ENCODE results near the gene RING1. TPM values are rescaled to one million over a fixed set of nuclear protein-coding genes. Genes with fewer than 3 reads are reported as not detected.
A peak's percentile ranks its signal among the peaks of the same experiment; 100 is the strongest.

The RING1 gene
- total RNA-seq, 6 experiments from 2014 or later = 43.4 to 55.1 (median 52.1) TPM

GRCh38 chr6:33205191-33206026 lies 2.9 kb upstream of the RING1 start:
- Mint-ChIP-seq H3K36me3 (ENCODE audit: low read depth) (peaks cover 59% of the 10 kb centered on the region), H3K4me1 (ENCODE audit: low read depth) (peaks cover 65% of the 10 kb centered on the region), H3K27me3 (ENCODE audit: insufficient read depth) (peaks cover 8% of the 10 kb centered on the region), H3K9me3 (no peaks in the 10 kb centered on the region), H3K27ac (peak overlapping the region; percentile 97), H3K4me3 (peak overlapping the region; percentile 81)
- DNase-seq = peak; percentile 52
- TF ChIP-seq CTCF (IDR thresholded peaks at IDR 0.05) = peak; percentile 59

DNA sequence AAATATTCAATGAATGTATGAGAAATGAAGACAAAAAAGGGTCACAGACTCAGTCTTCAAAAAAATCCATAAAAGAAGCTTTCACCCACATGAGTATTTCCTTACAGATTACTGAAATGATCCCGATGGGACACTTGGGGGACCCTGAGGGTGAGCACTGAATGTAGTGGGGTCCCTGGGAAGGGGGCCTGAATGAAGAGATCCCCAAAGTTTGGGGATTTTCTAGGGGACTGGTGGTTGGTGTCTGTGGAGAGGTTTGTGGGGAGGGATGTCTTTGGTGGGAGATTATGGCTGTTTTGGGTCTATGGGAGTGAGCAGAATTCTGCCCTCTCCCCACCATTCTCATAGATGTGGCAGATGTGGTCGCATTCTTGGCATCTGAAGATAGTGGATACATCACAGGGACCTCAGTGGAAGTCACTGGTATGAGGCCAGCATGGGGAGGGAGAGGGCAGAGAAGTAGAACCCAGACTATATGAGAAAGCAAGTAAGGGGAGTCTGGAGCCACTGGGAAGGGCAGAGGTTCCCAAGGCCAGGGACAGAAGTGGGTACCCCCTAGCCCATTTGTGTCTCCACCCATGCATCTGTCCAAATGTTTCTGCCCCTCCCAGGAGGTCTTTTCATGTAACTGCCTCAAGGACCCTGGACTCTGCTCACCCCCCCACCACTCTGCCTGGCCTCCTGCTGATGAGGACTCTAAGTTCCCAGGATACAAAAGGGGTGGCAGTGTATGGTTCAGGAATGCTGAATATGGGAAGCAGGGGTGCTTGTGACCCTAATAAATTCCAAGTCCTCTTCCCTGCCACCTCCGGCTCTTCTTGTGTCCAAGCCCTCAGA lies 2.1 kb upstream of the RING1 start:
- peak overlapping the region; percentile 97 for H3K27ac Mint-ChIP-seq
- no peaks in the 10 kb centered on the region for H3K9me3 Mint-ChIP-seq
- no peak for TF ChIP-seq CTCF (IDR thresholded peaks at IDR 0.05)
- H3K4me3 Mint-ChIP-seq = peak overlapping the region; percentile 81
- peaks cover 65% of the 10 kb centered on the region for H3K4me1 Mint-ChIP-seq (ENCODE audit: low read depth)
- peaks cover 8% of the 10 kb centered on the region for H3K27me3 Mint-ChIP-seq (ENCODE audit: insufficient read depth)
- DNase-seq = peak; percentile 23
- peaks cover 56% of the 10 kb centered on the region for H3K36me3 Mint-ChIP-seq (ENCODE audit: low read depth)

- Mint-ChIP-seq H3K4me3 (peak overlapping the region; percentile 91), H3K27me3 (ENCODE audit: insufficient read depth) (peaks cover 8% of the 10 kb centered on the region), H3K9me3 (no peaks in the 10 kb centered on the region), H3K36me3 (ENCODE audit: low read depth) (peaks cover 48% of the 10 kb centered on the region), H3K4me1 (ENCODE audit: low read depth) (peaks cover 59% of the 10 kb centered on the region), H3K27ac (peak overlapping the region; percentile 97)
- DNase-seq = no peak
- TF ChIP-seq CTCF (IDR thresholded peaks at IDR 0.05) = no peak
These were observed 1.3 kb upstream of the RING1 start for GRCh38 chr6:33206864-33207551.

DNA sequence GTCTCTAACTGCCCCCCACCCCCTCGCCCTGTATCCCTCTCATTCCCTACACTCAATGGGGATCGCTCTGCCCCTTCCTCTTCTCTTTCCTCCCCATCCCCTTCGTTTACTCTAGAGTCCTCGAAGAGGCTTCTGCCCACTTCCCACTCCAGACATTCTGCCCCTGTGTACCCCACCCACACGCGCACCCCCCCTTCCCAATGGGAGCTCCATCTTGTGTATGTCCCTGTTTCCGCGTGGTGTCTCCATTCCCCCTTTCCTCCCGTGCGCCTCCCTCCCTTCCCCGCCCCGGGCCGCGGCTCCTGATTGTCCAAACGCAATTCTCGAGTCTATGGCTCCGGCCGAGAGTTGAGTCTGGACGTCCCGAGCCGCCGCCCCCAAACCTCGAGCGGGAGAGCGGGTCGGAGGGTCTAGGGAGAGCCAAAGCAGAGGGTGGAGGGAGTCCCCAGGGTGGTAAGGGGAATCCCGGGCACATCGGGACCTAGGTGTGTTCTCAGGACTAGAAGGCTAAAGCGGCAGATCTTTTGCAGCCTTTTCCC lies 679 bp upstream of the RING1 start:
- Mint-ChIP-seq H3K4me3 (peak overlapping the region; percentile 91), H3K27ac (peak overlapping the region; percentile 97), H3K4me1 (ENCODE audit: low read depth) (peaks cover 58% of the 10 kb centered on the region), H3K27me3 (ENCODE audit: insufficient read depth) (peaks cover 8% of the 10 kb centered on the region), H3K9me3 (no peaks in the 10 kb centered on the region), H3K36me3 (ENCODE audit: low read depth) (peaks cover 42% of the 10 kb centered on the region)
- no peak for TF ChIP-seq CTCF (IDR thresholded peaks at IDR 0.05)
- peak; percentile 24 for DNase-seq

- Mint-ChIP-seq H3K4me3 (0 out of 2 replicates have a peak overlapping the region, but pooled peaks have one; percentile 15), H3K4me1 (ENCODE audit: low read depth) (peaks cover 55% of the 10 kb centered on the region), H3K9me3 (no peaks in the 10 kb centered on the region), H3K36me3 (ENCODE audit: low read depth) (peaks cover 24% of the 10 kb centered on the region), H3K27ac (peak overlapping the region; percentile 7; the same call in 1 of the 2 replicates), H3K27me3 (ENCODE audit: insufficient read depth) (peaks cover 15% of the 10 kb centered on the region)
- no peak for DNase-seq
- TF ChIP-seq CTCF (IDR thresholded peaks at IDR 0.05) = no peak
These were observed 1.6 kb downstream of the RING1 start for GRCh38 chr6:33209856-33210255.
